PC-9 (cell line): ENCODE results near the gene TMEM203.

ENCODE experiments used
- EZH2 ChIP-seq: fragments of 200-600 bp; sonication (generic); IDR thresholded peaks from 2 replicates; pipeline ENCODE4 v1.8.0; 2017; ENCODE audit warnings: antibody characterized with exemption, low read depth
- TF ChIP-seq, protein P1 (sequence below): fragments of 200-600 bp; sonication (generic); conservative IDR thresholded peaks from 2 replicates; pipeline ENCODE4 v1.6.1; 2017; ENCODE audit warnings: mixed run types, antibody characterized with exemption, mild to moderate bottlenecking, moderate library complexity

DNA sequence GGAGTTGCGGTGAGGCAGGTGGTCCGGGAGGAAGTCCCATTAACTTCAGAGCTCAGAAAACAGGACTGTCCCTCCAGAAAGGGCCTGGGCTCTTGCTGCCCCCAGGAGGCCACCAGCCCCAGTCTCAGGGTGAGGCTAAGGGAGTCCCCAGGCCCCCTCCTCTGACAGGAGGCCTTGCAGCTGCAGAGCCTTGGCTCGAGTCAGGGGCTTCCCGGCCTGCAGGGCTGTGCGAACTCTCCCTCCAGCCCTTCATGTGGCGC lies 42.4 kb upstream of the TMEM203 start:
- TF ChIP-seq, protein P1, sequence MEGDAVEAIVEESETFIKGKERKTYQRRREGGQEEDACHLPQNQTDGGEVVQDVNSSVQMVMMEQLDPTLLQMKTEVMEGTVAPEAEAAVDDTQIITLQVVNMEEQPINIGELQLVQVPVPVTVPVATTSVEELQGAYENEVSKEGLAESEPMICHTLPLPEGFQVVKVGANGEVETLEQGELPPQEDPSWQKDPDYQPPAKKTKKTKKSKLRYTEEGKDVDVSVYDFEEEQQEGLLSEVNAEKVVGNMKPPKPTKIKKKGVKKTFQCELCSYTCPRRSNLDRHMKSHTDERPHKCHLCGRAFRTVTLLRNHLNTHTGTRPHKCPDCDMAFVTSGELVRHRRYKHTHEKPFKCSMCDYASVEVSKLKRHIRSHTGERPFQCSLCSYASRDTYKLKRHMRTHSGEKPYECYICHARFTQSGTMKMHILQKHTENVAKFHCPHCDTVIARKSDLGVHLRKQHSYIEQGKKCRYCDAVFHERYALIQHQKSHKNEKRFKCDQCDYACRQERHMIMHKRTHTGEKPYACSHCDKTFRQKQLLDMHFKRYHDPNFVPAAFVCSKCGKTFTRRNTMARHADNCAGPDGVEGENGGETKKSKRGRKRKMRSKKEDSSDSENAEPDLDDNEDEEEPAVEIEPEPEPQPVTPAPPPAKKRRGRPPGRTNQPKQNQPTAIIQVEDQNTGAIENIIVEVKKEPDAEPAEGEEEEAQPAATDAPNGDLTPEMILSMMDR, result no peak
- no peak for TF ChIP-seq EZH2
